Hepatocyte (in vitro differentiated cells): ENCODE results near the gene TTLL7. TPM values are rescaled to one million over a fixed set of nuclear protein-coding genes. Genes with fewer than 3 reads are reported as not detected.

ENCODE experiments used
- DNase-seq: peaks from one replicate; pipeline ENCODE4 v3.0.0-alpha.2; 2016; ENCODE audit warnings: low spot score
- H2AFZ ChIP-seq: fragments of 200-600 bp; sonication (generic); 2 replicates; pipeline ENCODE4 v1.6.0; 2016; ENCODE audit warnings: antibody characterized with exemption, mild to moderate bottlenecking
- H3K27ac ChIP-seq: fragments of 200-600 bp; sonication (generic); 2 replicates; pipeline ENCODE4 v1.5.1; 2016; ENCODE audit warnings: mild to moderate bottlenecking
- H3K27me3 ChIP-seq: fragments of 200-600 bp; sonication (generic); 2 replicates; pipeline ENCODE4 v1.6.1; 2016
- H3K36me3 ChIP-seq: fragments of 200-600 bp; sonication (generic); replicated peaks from 2 replicates; pipeline ENCODE4 v1.5.1; 2016; ENCODE audit warnings: low read depth; ENCODE audit not compliant: insufficient read depth
- H3K4me1 ChIP-seq: fragments of 200-600 bp; sonication (generic); 2 replicates; pipeline ENCODE4 v1.5.1; 2016; ENCODE audit warnings: mild to moderate bottlenecking, moderate library complexity; ENCODE audit not compliant: insufficient read depth
- H3K4me2 ChIP-seq: fragments of 200-600 bp; sonication (generic); 2 replicates; pipeline ENCODE4 v1.6.0; 2016
- H3K4me3 ChIP-seq: fragments of 200-600 bp; sonication (generic); 2 replicates; pipeline ENCODE4 v1.5.1; 2016; ENCODE audit warnings: mild to moderate bottlenecking
- H3K79me2 ChIP-seq: fragments of 200-600 bp; sonication (generic); 2 replicates; pipeline ENCODE4 v1.6.0; 2017; ENCODE audit warnings: mild to moderate bottlenecking
- H3K9me2 ChIP-seq: fragments of 200-600 bp; sonication (generic); replicated peaks from 2 replicates; pipeline ENCODE4 v1.6.0; 2017; ENCODE audit warnings: mild to moderate bottlenecking; ENCODE audit not compliant: insufficient read depth
- H3K9me3 ChIP-seq: fragments of 200-600 bp; sonication (generic); 2 replicates; pipeline ENCODE4 v1.5.1; 2016; ENCODE audit warnings: low read depth, mild to moderate bottlenecking
- H4K20me1 ChIP-seq: fragments of 200-600 bp; sonication (generic); 2 replicates; pipeline ENCODE4 v1.6.0; 2016; ENCODE audit warnings: mild to moderate bottlenecking; ENCODE audit not compliant: insufficient read depth, poor library complexity, severe bottlenecking
- EZH2 ChIP-seq: fragments of 200-600 bp; sonication (generic); IDR thresholded peaks from 2 replicates; pipeline ENCODE4 v1.6.1; 2016; ENCODE audit warnings: antibody characterized with exemption, mild to moderate bottlenecking, borderline replicate concordance
- EZH2phosphoT487 ChIP-seq: fragments of 200-600 bp; sonication (generic); IDR thresholded peaks from one replicate; pipeline ENCODE4 v1.6.1; 2018; ENCODE audit warnings: antibody characterized with exemption, mild to moderate bottlenecking, low read depth, moderate library complexity; ENCODE audit not compliant: unreplicated experiment, severe bottlenecking
- WGBS: methylation state at CpG from one replicate; pipeline ENCODE4 v1.1.6; 2016; ENCODE audit warnings: low lambda C conversion rate; ENCODE audit errors: missing lambda C conversion rate; 5-methylcytosine and 5-hydroxymethylcytosine counted together
- polyA plus RNA-seq: library from polyadenylated mRNA; unstranded; fragments of >200 nt; fragmentation: Nextera tagmentation; extraction: Ambion mirVana; gene quantifications from 2 replicates; pipeline ENCODE4 v1.2.1, GENCODE V29; 2016
- total RNA-seq: library from RNA; depleted of rRNA; stranded (reverse); fragments of >200 nt; gene quantifications from 2 replicates; pipeline ENCODE4 v1.2.3, GENCODE V29; 2014
- TF ChIP-seq, protein P1 (sequence below): fragments of 200-600 bp; sonication (generic); IDR thresholded peaks from 2 replicates; pipeline ENCODE4 v1.5.1; 2016; ENCODE audit warnings: antibody characterized with exemption, mild to moderate bottlenecking; ENCODE audit not compliant: poor library complexity

TTLL7 gene
- total and polyA plus RNA-seq, 2 experiments from 2014 or later: 1.9 to 3.5 TPM

- H4K20me1 ChIP-seq: no peaks in the 10 kb centered on the region
- 85% methylated on average over 3 of the region's 3 CpGs for WGBS
- H3K9me3 ChIP-seq: no peaks in the 10 kb centered on the region
- DNase-seq: no peak
- H3K36me3 ChIP-seq: no peaks in the 10 kb centered on the region
- no peak overlapping the region for H2AFZ ChIP-seq
- no peak overlapping the region for H3K27ac ChIP-seq
- H3K4me2 ChIP-seq: no peak overlapping the region
- TF ChIP-seq EZH2 (no peak), EZH2phosphoT487 (no peak)
- TF ChIP-seq, protein P1, sequence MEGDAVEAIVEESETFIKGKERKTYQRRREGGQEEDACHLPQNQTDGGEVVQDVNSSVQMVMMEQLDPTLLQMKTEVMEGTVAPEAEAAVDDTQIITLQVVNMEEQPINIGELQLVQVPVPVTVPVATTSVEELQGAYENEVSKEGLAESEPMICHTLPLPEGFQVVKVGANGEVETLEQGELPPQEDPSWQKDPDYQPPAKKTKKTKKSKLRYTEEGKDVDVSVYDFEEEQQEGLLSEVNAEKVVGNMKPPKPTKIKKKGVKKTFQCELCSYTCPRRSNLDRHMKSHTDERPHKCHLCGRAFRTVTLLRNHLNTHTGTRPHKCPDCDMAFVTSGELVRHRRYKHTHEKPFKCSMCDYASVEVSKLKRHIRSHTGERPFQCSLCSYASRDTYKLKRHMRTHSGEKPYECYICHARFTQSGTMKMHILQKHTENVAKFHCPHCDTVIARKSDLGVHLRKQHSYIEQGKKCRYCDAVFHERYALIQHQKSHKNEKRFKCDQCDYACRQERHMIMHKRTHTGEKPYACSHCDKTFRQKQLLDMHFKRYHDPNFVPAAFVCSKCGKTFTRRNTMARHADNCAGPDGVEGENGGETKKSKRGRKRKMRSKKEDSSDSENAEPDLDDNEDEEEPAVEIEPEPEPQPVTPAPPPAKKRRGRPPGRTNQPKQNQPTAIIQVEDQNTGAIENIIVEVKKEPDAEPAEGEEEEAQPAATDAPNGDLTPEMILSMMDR: no peak
- H3K4me3 ChIP-seq: no peak overlapping the region
- H3K27me3 ChIP-seq: no peaks in the 10 kb centered on the region
- H3K79me2 ChIP-seq: no peaks in the 10 kb centered on the region
- no peaks in the 10 kb centered on the region for H3K9me2 ChIP-seq
- H3K4me1 ChIP-seq: no peaks in the 10 kb centered on the region
Measured at GRCh38 chr1:83910461-83910860, 88.5 kb downstream of the TTLL7 start.

GRCh38 chr1:83909687-83910086, 89.2 kb downstream of the TTLL7 start:
- no peaks in the 10 kb centered on the region for H3K9me2 ChIP-seq
- no peaks in the 10 kb centered on the region for H3K79me2 ChIP-seq
- no peak overlapping the region for H2AFZ ChIP-seq
- H3K27ac ChIP-seq: no peak overlapping the region
- H3K4me1 ChIP-seq: no peaks in the 10 kb centered on the region
- no peaks in the 10 kb centered on the region for H3K9me3 ChIP-seq
- no peak overlapping the region for H3K4me3 ChIP-seq
- TF ChIP-seq EZH2: no peak
- TF ChIP-seq, protein P1: no peak
- no peak for TF ChIP-seq EZH2phosphoT487
- no peaks in the 10 kb centered on the region for H3K27me3 ChIP-seq
- no peaks in the 10 kb centered on the region for H4K20me1 ChIP-seq
- no peaks in the 10 kb centered on the region for H3K36me3 ChIP-seq
- no peak overlapping the region for H3K4me2 ChIP-seq
- DNase-seq: no peak

DNA sequence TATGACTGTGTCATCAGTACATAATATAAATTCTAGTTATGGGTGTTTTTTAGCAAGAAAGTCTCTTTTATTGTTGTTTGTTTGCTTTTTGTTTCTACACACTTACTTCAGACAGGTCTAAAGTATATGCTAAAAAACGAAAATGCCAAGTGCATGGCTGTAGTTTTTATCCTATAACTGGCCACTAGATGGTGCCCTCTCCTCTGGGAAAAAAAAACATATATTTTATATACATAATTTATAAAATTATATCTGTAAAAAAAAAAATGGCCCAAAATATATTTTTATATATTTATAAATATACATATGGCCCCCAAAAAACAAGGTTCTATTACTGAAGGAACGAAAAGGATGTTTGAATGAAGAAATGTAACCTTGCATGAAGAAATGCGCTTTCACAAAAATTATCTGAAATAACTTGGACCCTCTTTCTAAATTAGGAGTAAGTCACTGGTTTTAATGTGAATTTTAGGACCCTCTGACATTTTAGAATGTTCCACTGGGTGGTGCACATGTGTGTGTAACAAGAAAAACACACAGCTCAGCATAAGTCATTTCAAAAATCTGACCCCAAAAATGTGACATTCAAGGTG, 93.5 kb downstream of the TTLL7 start:
- H3K36me3 ChIP-seq: no peaks in the 10 kb centered on the region
- no peaks in the 10 kb centered on the region for H3K27me3 ChIP-seq
- H3K79me2 ChIP-seq: no peaks in the 10 kb centered on the region
- H2AFZ ChIP-seq: no peak overlapping the region
- no peaks in the 10 kb centered on the region for H3K9me3 ChIP-seq
- 40% methylated on average over 3 of the region's 3 CpGs for WGBS
- H4K20me1 ChIP-seq: no peaks in the 10 kb centered on the region
- H3K4me2 ChIP-seq: no peak overlapping the region
- DNase-seq: peak; percentile 37
- no peak overlapping the region for H3K4me3 ChIP-seq
- no peak overlapping the region for H3K27ac ChIP-seq
- H3K4me1 ChIP-seq: no peaks in the 10 kb centered on the region
- TF ChIP-seq EZH2phosphoT487 (no peak), EZH2 (no peak)
- TF ChIP-seq, protein P1: peak; percentile 75
- H3K9me2 ChIP-seq: no peaks in the 10 kb centered on the region
